NB4 (cell line): ENCODE data around the gene PLCH1.

Experiments
- POLR2A ChIP-seq: IDR thresholded peaks from 2 replicates; pipeline ENCODE4 v1.6.1; 2011; ENCODE audit warnings: mild to moderate bottlenecking; ENCODE audit not compliant: insufficient read length; ENCODE audit errors: extremely low read depth
- TF ChIP-seq, protein P1 (sequence below): IDR thresholded peaks from one replicate; pipeline ENCODE4 v1.5.1; 2012; ENCODE audit warnings: low read depth, low read length
- TF ChIP-seq, protein P2 (sequence below): IDR thresholded peaks from 2 replicates; pipeline ENCODE4 v1.6.1; 2011; ENCODE audit warnings: low read depth, low read length

DNA sequence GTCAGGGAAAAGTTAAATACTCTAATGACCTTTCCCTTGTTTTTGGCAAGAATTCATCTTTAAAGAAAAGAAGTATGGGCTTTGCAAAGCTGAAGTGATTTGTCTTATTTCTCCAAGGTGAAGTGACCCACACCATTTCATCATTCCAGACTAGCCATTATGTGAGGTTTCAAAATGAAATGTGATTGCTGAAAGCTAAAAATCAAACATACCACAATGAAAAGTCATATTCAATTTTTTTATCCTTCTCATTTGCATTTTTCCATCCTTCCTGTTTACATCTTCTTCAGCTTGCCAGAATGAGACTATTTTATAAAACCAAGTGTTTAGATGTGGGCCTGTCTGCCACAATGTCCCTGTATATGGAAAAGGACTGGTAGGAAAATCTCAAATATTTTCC lies 309.1 kb downstream of the PLCH1 start:
- TF ChIP-seq, protein P1, sequence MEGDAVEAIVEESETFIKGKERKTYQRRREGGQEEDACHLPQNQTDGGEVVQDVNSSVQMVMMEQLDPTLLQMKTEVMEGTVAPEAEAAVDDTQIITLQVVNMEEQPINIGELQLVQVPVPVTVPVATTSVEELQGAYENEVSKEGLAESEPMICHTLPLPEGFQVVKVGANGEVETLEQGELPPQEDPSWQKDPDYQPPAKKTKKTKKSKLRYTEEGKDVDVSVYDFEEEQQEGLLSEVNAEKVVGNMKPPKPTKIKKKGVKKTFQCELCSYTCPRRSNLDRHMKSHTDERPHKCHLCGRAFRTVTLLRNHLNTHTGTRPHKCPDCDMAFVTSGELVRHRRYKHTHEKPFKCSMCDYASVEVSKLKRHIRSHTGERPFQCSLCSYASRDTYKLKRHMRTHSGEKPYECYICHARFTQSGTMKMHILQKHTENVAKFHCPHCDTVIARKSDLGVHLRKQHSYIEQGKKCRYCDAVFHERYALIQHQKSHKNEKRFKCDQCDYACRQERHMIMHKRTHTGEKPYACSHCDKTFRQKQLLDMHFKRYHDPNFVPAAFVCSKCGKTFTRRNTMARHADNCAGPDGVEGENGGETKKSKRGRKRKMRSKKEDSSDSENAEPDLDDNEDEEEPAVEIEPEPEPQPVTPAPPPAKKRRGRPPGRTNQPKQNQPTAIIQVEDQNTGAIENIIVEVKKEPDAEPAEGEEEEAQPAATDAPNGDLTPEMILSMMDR, result no peak
- no peak for TF ChIP-seq POLR2A
- TF ChIP-seq, protein P2, sequence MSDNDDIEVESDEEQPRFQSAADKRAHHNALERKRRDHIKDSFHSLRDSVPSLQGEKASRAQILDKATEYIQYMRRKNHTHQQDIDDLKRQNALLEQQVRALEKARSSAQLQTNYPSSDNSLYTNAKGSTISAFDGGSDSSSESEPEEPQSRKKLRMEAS, result no peak
